Lower leg skin (tissue), 3 donors: Measurements from ENCODE around the gene STOML1.

ENCODE experiments used
- CTCF ChIP-seq, 3 donors: fragments of 450-650 bp; IDR thresholded peaks; one replicate each; pipeline ENCODE4 v1.5.1; 2016; ENCODE audit warnings: antibody characterized with exemption in 3 of 3, mild to moderate bottlenecking in 3 of 3, moderate library complexity in 2 of 3
- POLR2A ChIP-seq, 2 donors: fragments of 450-650 bp; IDR thresholded peaks; one replicate each; pipeline ENCODE4 v1.6.1; 2016 to 2017; ENCODE audit warnings: antibody characterized with exemption in 2 of 2, mild to moderate bottlenecking in 1 of 2, moderate library complexity in 1 of 2

GRCh38 chr15:73997986-73998385 is 5.9 kb upstream of the STOML1 start:
- TF ChIP-seq CTCF (IDR thresholded peaks at IDR 0.05), result no peak
- TF ChIP-seq POLR2A (IDR thresholded peaks at IDR 0.05), result no peak
